Measurements from ENCODE around the gene ARHGEF1.

- TF ChIP-seq, protein P1, sequence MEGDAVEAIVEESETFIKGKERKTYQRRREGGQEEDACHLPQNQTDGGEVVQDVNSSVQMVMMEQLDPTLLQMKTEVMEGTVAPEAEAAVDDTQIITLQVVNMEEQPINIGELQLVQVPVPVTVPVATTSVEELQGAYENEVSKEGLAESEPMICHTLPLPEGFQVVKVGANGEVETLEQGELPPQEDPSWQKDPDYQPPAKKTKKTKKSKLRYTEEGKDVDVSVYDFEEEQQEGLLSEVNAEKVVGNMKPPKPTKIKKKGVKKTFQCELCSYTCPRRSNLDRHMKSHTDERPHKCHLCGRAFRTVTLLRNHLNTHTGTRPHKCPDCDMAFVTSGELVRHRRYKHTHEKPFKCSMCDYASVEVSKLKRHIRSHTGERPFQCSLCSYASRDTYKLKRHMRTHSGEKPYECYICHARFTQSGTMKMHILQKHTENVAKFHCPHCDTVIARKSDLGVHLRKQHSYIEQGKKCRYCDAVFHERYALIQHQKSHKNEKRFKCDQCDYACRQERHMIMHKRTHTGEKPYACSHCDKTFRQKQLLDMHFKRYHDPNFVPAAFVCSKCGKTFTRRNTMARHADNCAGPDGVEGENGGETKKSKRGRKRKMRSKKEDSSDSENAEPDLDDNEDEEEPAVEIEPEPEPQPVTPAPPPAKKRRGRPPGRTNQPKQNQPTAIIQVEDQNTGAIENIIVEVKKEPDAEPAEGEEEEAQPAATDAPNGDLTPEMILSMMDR (conservative IDR thresholded peaks at IDR 0.05; ENCODE audit: low read length): no peak
- TF ChIP-seq EZH2phosphoT487 (IDR thresholded peaks at IDR 0.05; ENCODE audit: borderline replicate concordance): no peak
Observed at GRCh38 chr19:41869374-41869955, 13.5 kb upstream of the ARHGEF1 start.
